Calu3 (cell line): ENCODE results near the gene PRKN. TPM values are rescaled to one million over a fixed set of nuclear protein-coding genes. Genes with fewer than 3 reads are reported as not detected.
A peak's percentile ranks its signal among the peaks of the same experiment; 100 is the strongest.
"Not testable (repeated sequence)": the region's sequence is repeated elsewhere in the genome, so short reads cannot be mapped to it uniquely, and the experiment has no call there.

ENCODE experiments used
- BruUV-seq: library from RNA; stranded (reverse); fragments of 400-500 nt; replicated peaks from 2 replicates; lab custom pipeline; 2021; lab: Mats Ljungman, UMichigan
- CTCF ChIA-PET: fragments of 300-600 bp; sonication (Branson Sonifier 250); formaldehyde crosslinking; loops from one replicate; lab custom pipeline; 2022; ENCODE audit warnings: antibody characterized with exemption; lab: Charles Lee
- DNase-seq: peaks from one replicate; pipeline ENCODE4 v3.0.0; 2022
- H3K27ac Mint-ChIP-seq: one replicate; pipeline ENCODE4 v1.8.0; 2022; ENCODE audit warnings: mixed read lengths; ENCODE audit not compliant: unreplicated experiment
- H3K27me3 Mint-ChIP-seq: one replicate; pipeline ENCODE4 v1.8.0; 2022; ENCODE audit warnings: mixed read lengths; ENCODE audit not compliant: unreplicated experiment
- H3K36me3 Mint-ChIP-seq: one replicate; pipeline ENCODE4 v1.8.0; 2022; ENCODE audit warnings: mild to moderate bottlenecking, moderate library complexity, mixed read lengths; ENCODE audit not compliant: insufficient read depth, unreplicated experiment
- H3K4me1 Mint-ChIP-seq: one replicate; pipeline ENCODE4 v1.8.0; 2022; ENCODE audit warnings: mild to moderate bottlenecking, low read depth, mixed read lengths; ENCODE audit not compliant: unreplicated experiment
- H3K4me3 Mint-ChIP-seq: one replicate; pipeline ENCODE4 v1.8.0; 2022; ENCODE audit warnings: mild to moderate bottlenecking, low read depth, moderate library complexity, mixed read lengths; ENCODE audit not compliant: unreplicated experiment
- H3K9me3 Mint-ChIP-seq: one replicate; pipeline ENCODE4 v1.8.0; 2022; ENCODE audit warnings: low read depth, mixed read lengths; ENCODE audit not compliant: unreplicated experiment
- intact Hi-C: fragments of 100-400 bp; cut with micrococcal nuclease; formaldehyde crosslinking; loops from one replicate; pipeline ENCODE4 v1.10.0; 2022; ENCODE audit not compliant: unreplicated experiment
- total RNA-seq: library from RNA; stranded (reverse); gene quantifications from 2 replicates; pipeline ENCODE4 v1.2.3, GENCODE V29; 2022
- TF ChIP-seq, protein P1 (sequence below): fragments of 200-600 bp; IDR thresholded peaks from one replicate; pipeline ENCODE4 v1.8.0; 2022; ENCODE audit warnings: antibody characterized with exemption; ENCODE audit not compliant: unreplicated experiment

The PRKN gene
- total RNA-seq, 1 experiment from 2014 or later, result 3.8 TPM

DNA sequence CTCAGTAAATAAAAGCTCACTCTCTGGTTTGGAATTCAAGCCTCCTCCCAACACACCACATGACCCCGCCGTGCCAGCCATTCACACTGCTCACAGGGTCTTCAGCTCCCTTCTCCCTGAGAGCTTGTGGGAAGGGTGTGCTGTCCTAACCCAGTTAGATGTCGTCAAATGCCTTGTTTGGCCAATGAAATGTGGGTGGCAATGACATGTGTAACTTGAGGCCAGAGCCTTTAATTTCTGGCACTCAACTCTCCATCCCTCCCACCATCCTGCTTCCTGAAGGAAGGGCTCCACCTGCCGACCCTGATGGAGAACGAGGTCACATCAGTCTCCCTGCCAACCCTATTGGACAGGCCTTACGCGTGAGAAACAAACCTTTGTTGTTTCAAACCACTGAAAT, 1229.2 kb downstream of the PRKN start:
- TF ChIP-seq, protein P1, sequence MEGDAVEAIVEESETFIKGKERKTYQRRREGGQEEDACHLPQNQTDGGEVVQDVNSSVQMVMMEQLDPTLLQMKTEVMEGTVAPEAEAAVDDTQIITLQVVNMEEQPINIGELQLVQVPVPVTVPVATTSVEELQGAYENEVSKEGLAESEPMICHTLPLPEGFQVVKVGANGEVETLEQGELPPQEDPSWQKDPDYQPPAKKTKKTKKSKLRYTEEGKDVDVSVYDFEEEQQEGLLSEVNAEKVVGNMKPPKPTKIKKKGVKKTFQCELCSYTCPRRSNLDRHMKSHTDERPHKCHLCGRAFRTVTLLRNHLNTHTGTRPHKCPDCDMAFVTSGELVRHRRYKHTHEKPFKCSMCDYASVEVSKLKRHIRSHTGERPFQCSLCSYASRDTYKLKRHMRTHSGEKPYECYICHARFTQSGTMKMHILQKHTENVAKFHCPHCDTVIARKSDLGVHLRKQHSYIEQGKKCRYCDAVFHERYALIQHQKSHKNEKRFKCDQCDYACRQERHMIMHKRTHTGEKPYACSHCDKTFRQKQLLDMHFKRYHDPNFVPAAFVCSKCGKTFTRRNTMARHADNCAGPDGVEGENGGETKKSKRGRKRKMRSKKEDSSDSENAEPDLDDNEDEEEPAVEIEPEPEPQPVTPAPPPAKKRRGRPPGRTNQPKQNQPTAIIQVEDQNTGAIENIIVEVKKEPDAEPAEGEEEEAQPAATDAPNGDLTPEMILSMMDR, result peak; percentile 66
- intact Hi-C loops, result loop anchor here (1.0 kb wide), 3 partner anchors 63 to 104 kb away; no protein-coding TSS in a partner anchor
- Mint-ChIP-seq H3K27me3 (peaks cover 13% of the 10 kb centered on the region), H3K27ac (peak overlapping the region; percentile 37), H3K9me3 (no peaks in the 10 kb centered on the region), H3K4me3 (no peak overlapping the region), H3K36me3 (no peaks in the 10 kb centered on the region), H3K4me1 (peaks cover 16% of the 10 kb centered on the region)
- no TSS peak for BruUV-seq
- peak; percentile 74 for DNase-seq
- CTCF ChIA-PET, result interaction anchor here (0.8 to 3.1 kb wide), 5 partner anchors 12 to 197 kb away, joined by 3 to 44 read pairs (median 4); no protein-coding TSS in a partner anchor

DNA sequence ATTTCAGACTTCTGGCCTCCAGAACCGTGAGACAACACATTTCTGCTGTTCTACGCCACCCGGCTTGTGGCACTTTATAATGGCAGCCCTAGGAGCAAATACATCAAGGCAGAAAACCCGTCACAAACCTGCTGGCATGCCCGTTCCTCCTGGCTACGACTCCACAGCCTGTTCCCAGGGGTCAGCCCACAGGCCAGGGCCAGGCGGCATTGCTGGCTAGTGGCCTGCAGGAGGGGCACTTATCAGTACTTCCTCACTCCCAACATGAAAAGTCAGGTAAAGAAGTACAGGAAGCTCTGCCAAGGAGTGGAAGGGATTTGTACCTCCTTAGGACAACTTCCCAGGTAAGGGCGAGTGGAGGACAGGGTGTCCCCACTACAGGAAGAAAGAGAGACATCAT, 1230.6 kb downstream of the PRKN start:
- H3K27me3 Mint-ChIP-seq, result peaks cover 2% of the 10 kb centered on the region

DNA sequence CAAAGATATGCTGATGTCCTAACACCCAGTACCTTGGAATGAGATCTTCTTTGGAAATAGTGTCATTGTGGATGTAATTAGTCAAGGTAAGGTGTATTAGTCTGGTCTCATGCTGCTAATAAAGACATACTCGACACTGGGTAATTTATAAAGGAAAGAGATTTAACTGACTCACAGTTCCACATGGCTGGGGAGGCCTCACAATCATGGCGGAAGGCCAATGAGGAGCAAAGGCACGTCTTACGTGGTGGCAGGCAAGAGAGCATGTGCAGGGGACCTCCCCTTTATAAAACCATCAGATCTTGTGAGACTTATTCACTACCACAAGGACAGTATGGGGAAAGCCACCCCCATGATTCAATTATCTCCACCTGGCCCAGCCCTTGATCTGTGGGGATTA, 1231.3 kb downstream of the PRKN start:
- H3K27ac Mint-ChIP-seq, CTCF ChIA-PET, H3K9me3 Mint-ChIP-seq, DNase-seq, H3K36me3 Mint-ChIP-seq, intact Hi-C loops, BruUV-seq, H3K27me3 Mint-ChIP-seq, H3K4me3 Mint-ChIP-seq: not testable (repeated sequence)
- H3K4me1 Mint-ChIP-seq, result peaks cover 16% of the 10 kb centered on the region

More for the DNA sequence above, 1230.6 kb downstream of the PRKN start:
- H3K27ac Mint-ChIP-seq, result no peak overlapping the region
- intact Hi-C loops, result no loop called here
- no peak for DNase-seq
- no peak overlapping the region for H3K4me3 Mint-ChIP-seq
- CTCF ChIA-PET, result interaction anchor here (1.5 to 3.1 kb wide), 2 partner anchors 78 to 198 kb away, joined by 4 to 44 read pairs; no protein-coding TSS in a partner anchor
- H3K4me1 Mint-ChIP-seq, result peaks cover 16% of the 10 kb centered on the region
- TF ChIP-seq, protein P1, result no peak
- H3K36me3 Mint-ChIP-seq, result no peaks in the 10 kb centered on the region
- BruUV-seq, result no TSS peak
- no peaks in the 10 kb centered on the region for H3K9me3 Mint-ChIP-seq

DNA sequence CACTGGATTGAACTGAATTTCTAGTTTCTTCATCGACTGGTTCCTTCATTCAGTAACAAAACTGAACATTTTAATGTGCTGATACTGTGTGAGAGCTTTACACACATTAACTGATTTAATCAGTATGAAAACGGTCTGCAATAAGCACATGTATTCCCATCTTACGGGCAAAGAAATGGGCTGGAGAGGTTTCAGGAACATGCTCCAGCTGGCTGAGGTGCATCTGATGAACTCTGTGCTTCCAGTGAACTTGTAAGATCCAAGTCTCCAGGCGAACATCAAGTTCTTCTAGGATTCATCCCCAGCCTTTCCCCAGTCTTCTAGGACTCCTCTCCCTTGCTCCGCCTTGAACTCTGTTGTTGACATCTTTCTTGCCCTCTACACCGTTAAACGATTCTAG, 1233.0 kb downstream of the PRKN start:
- no TSS peak for BruUV-seq
- H3K36me3 Mint-ChIP-seq, result no peaks in the 10 kb centered on the region
- H3K27me3 Mint-ChIP-seq, result no peaks in the 10 kb centered on the region
- DNase-seq, result no peak
- no peak overlapping the region for H3K27ac Mint-ChIP-seq
- intact Hi-C loops, result no loop called here
- CTCF ChIA-PET, result interaction anchor here (1.0 kb wide), 1 partner anchor 76 kb away, joined by 3 read pairs; no protein-coding TSS in a partner anchor
- no peaks in the 10 kb centered on the region for H3K9me3 Mint-ChIP-seq
- TF ChIP-seq, protein P1, result no peak
- peaks cover 16% of the 10 kb centered on the region for H3K4me1 Mint-ChIP-seq
- H3K4me3 Mint-ChIP-seq, result no peak overlapping the region

DNA sequence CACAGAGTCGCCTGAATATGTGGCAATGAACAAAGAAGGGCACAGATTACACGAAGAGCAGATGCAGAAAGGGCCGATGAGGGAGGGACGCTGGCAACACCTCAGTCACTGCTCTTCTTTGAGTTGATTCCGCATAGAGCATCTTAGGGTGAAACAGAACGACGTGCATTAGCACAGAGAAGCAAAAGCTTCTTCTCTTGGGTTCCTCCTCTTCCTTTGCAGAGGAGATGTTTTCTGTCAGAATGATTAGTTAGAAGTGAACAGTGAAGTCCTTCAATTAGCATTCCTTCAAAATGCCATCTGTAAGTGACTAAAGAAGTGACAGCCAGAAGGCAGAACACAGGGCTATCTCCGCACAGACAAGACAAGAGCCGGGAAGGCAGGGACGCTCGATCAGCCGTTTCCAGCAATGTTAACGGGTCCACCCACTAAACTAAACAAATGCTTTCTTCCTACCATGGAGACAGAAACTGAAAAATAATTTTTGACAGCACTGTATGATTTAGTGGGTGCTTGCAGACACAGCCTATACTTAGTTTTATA, 1233.9 kb downstream of the PRKN start:
- H3K27me3 Mint-ChIP-seq, result no peaks in the 10 kb centered on the region
- H3K27ac Mint-ChIP-seq, result no peak overlapping the region
- no peak overlapping the region for H3K4me3 Mint-ChIP-seq
- intact Hi-C loops, result no loop called here
- H3K9me3 Mint-ChIP-seq, result no peaks in the 10 kb centered on the region
- BruUV-seq, result no TSS peak
- H3K4me1 Mint-ChIP-seq, result peaks cover 15% of the 10 kb centered on the region
- CTCF ChIA-PET, result no interaction called here
- TF ChIP-seq, protein P1, result no peak
- H3K36me3 Mint-ChIP-seq, result no peaks in the 10 kb centered on the region
- no peak for DNase-seq
